Measurements from ENCODE around the gene MIPEP.

Gene MIPEP

GRCh38 chr13:23722726-23723453 is 166.3 kb downstream of the MIPEP start:
- DNase-seq (ENCODE audit: insufficient read length, low spot score), result no peak
- no peak for FAIRE-seq

GRCh38 chr13:23718996-23719395 is 170.2 kb downstream of the MIPEP start:
- FAIRE-seq, result no peak

DNA sequence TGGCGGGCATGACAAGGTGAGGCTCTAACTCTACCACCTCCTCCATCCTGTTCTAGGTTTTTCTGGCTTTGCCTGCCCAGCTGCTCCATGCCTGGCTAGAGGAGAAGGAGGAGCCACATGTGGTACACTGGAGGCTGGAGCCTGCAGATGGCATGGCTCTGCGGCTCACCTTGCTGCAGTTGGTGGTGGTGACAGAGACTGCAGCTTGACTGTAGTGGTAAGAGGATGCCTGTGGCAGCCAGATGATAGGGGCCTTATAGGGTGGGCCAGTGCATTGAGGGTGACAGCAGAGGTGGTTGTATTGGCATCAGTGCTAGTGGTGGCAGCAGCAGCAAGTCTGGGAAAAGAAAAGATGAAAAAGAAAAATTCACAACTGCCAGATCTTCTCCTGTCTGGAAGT is 172.8 kb downstream of the MIPEP start:
- FAIRE-seq (no peak), DNase-seq (ENCODE audit: insufficient read length, low spot score) (no peak)

More at GRCh38 chr13:23718996-23719395, 170.2 kb downstream of the MIPEP start:
- DNase-seq (ENCODE audit: insufficient read length, low spot score), result no peak

DNA sequence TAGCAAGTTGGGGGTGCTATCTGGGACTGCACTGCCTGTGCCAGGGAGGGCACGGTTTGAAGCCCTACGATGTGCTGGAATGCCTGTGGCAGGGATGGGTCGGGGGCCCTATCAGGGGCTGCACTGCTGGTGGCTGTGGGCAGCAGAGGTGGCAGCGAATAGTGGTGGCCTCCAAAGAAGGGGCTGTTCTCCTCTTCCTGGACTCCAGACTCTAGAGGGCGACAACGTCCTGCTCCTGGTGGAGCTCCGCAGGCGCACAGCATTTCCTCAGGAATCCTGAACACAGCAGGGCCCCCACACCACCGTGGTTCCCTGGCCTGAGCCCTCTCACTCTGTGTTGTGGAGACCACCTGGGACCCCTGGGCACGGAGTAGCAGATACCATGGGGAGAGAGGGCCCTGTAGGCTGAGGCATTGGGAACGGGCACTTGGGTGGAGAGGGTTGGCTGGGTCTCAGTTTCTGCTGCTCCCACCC is 173.4 kb downstream of the MIPEP start:
- FAIRE-seq, result no peak
- peak; percentile 15 for DNase-seq (ENCODE audit: insufficient read length, low spot score)

DNA sequence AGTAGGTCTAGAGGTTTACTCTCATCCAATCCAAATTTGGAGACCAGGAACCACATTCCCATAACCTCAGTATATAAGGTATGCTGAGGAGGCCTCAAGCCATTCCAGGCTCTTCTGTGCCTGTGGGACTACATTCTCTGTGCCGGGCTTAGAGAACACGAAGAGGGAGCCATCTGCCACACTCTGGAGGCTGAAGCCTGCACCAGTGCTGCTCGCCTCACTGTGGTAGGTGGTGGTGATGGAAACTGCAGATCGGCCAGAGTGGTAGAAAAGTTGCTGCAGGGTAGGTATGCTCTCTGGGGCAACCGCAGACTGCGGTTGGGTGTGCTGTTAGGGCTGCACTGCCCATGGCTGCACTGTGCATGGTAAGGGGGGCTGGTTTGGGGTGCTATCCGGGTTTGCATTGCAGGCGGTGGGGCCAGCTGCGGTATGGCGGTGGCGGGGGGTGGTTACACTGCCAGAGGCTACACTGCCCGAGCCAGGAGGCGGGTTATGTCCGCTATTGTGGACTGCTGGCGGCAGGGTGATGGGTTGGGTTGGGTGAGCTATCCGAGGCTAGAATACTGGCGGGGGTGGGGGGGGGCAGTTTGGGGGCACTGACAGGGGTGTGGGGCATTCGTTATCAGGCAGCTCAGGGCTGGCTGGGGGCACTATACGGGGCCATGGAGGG is 174.0 kb downstream of the MIPEP start:
- FAIRE-seq, result no peak
- no peak for DNase-seq (ENCODE audit: insufficient read length, low spot score)

DNA sequence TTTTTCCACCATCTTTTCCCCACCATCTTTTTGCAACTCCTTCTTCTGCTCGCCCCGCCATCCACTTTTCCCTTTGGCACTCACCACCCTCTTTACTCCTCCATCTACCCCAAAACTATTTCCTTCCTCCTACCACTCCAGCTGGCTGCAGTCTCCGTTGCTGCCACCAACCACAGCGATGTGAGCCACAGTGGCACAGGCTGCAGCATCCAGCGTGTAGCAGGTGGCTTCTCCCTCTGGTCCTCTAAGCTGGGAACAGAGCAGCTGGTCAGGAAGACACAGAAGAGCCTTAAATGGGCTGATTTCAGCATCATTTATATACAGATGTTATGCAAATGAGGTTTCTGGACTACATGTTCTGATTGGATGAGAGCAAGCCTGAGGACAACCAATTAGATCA is 174.5 kb downstream of the MIPEP start:
- FAIRE-seq, result no peak
- DNase-seq (ENCODE audit: insufficient read length, low spot score), result no peak

DNA sequence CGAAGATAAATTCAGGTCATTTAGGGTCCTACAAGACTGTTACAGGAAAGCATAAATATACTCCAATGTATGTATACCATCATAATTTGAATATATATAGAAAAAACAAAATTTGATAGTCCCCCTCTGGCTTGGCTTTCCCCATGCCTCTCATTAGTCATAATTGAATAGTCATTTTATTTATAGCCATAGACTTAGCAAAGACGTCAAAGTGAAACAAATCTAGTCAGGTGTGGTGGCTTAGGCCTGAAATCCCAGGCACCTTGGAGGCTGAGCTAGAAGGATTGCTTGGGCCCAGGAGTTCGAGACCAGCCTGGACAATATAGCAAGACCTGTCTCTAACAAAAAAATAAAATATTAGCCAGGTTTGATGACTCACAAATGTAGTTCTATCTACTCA is 177.8 kb downstream of the MIPEP start:
- FAIRE-seq (no peak), DNase-seq (ENCODE audit: insufficient read length, low spot score) (no peak)

- FAIRE-seq, result no peak
- no peak for DNase-seq (ENCODE audit: insufficient read length, low spot score)
Measured at GRCh38 chr13:23710366-23710765, 178.8 kb downstream of the MIPEP start.

- no peak for DNase-seq (ENCODE audit: insufficient read length, low spot score)
- no peak for FAIRE-seq
Measured at GRCh38 chr13:23709536-23709935, 179.7 kb downstream of the MIPEP start.

GRCh38 chr13:23707674-23708073 is 181.5 kb downstream of the MIPEP start:
- DNase-seq (ENCODE audit: insufficient read length, low spot score) (no peak), FAIRE-seq (no peak)

DNA sequence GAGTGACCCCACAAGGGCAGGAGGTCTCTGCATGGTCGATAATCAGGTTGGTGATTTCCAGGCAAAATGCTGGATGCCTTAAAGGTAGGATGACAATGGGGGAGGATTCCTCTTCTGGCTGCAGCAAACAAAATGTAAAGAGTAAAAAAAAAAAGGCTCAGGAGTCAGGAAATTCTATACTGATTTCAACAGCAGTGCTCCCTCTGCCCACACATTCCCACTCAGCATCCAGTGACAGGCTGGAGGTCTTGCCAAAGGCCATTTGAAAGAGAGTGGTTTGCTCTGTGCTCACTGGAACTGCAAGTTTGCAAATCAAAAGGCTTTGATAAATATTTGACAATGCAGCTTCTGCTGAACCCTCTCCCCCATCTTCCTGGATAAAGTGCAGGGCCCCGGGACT is 183.6 kb downstream of the MIPEP start:
- no peak for DNase-seq (ENCODE audit: insufficient read length, low spot score)
- FAIRE-seq, result no peak

DNA sequence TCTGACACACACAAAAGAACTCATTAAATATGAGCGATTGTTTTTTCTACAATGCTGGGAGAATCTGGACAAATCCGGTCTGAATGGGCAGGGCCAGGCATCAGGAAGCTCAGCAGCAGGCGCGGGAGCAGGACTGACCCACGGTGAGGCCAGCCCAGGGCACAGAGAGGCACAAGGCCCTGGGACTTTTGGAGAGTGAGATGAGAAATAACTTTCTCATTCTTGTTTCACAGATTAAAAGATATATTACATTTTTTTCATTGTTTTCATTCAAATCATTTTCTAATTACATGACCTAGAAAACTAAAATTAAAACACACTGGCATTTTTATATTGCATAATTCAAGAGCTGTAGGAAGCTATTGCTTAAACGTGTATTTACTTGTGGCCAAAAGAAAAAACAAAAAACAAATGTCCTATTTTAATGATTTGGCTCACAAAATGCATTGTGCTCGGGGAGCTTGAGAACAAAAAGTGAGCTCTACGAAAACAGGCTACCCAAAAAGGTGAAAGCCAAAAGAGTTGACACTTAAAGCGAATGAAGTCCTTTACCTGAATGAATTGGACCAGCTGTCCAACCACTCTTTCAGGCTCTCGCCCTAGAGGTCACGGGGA is 185.8 kb downstream of the MIPEP start:
- FAIRE-seq, result no peak
- DNase-seq (ENCODE audit: insufficient read length, low spot score), result no peak

DNA sequence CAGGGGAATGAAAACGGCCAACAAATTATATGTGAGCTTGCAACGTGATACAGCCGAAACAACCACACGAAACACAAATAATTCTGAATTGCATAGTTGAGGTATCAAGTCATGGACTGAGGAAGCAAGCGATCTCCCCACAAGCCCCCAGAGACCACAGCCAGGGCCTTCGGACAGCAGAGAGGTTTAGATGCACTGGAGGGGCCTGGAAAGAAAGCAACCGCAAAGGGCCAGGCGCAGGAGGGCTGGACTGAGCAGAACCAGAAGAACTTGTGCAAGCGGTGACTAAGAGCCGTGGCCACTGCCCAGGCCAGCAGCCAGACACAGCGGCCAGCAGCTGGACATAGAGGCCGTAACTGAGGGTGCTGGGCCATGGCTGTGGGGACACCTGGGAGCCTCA is 187.6 kb downstream of the MIPEP start:
- FAIRE-seq, result no peak
- DNase-seq (ENCODE audit: insufficient read length, low spot score), result no peak

- no peak for FAIRE-seq
- no peak for DNase-seq (ENCODE audit: insufficient read length, low spot score)
Measured at GRCh38 chr13:23701186-23701585, 188.0 kb downstream of the MIPEP start.

- DNase-seq (ENCODE audit: insufficient read length, low spot score) (no peak), FAIRE-seq (no peak)
Measured at GRCh38 chr13:23699271-23699670, 189.9 kb downstream of the MIPEP start.

DNA sequence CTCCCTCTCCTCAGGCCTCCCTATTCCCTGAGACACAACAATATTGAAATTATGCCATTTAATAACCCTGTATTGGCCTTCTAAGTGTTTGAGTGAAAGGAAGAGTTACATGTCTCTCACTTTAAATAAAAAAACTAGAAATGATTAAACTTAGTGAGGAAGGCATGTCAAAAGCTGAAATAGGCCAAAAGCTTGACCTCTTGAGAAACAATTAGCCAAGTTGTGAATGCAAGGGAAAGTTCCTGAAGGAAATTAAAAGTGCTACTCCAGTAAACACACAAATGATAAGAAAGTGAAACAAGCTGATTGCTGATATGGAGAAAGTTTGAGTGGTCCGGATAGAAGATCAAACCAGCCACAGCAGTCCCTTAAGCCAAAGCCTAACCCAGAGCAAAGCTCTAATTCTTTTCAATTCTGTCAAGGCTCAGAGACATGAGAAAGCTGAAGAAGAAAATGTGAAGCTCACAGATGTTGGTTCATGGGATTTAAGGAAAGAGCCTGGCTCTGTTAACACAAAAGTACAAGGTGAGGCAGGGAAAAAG is 191.4 kb downstream of the MIPEP start:
- DNase-seq (ENCODE audit: insufficient read length, low spot score) (no peak), FAIRE-seq (no peak)

DNA sequence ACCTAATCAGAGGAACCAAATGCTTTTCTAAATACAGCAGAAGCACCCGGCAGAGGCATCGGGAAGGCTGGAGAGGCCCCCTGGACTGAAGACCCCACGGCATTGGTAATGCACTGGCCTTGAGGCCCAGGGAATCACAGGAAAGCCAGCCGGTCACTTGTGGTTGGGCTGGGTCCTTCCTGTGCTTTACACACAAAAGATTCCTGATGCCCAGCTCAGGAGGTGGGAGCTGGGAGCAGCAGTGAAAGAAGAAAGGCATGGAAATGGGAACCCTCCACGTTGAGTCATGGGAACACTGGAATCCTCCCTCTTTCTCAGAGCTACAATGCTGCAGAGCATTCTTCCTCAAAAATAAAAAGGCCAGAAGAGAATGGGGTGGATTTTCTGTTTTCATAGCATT is 192.6 kb downstream of the MIPEP start:
- FAIRE-seq (no peak), DNase-seq (ENCODE audit: insufficient read length, low spot score) (no peak)

GRCh38 chr13:23695711-23696464 is 193.3 kb downstream of the MIPEP start:
- DNase-seq (ENCODE audit: insufficient read length, low spot score), result no peak
- no peak for FAIRE-seq

DNA sequence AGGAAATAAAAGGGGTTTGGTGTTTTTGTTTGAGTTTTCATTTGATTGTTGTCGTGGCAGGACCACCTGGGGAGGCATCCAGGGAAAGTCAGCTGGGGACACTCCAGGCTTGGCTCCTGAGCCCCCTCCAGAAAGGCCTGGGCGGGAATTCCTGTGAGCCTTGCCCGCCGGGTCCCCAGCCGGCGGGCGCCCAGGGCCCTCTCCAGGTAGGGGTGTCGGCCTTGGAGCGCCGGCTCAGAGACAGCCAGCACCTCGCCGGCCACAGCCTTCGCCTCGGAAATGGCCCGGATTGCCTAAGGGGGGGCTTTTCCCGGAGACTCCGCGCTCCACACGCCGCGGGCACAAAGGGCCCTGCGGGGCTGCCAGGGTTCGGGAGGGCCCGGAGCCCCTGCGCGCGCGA is 194.0 kb downstream of the MIPEP start:
- DNase-seq (ENCODE audit: insufficient read length, low spot score) (no peak), FAIRE-seq (no peak)

- FAIRE-seq, result no peak
- no peak for DNase-seq (ENCODE audit: insufficient read length, low spot score)
Measured at GRCh38 chr13:23692816-23693215, 196.4 kb downstream of the MIPEP start.

DNA sequence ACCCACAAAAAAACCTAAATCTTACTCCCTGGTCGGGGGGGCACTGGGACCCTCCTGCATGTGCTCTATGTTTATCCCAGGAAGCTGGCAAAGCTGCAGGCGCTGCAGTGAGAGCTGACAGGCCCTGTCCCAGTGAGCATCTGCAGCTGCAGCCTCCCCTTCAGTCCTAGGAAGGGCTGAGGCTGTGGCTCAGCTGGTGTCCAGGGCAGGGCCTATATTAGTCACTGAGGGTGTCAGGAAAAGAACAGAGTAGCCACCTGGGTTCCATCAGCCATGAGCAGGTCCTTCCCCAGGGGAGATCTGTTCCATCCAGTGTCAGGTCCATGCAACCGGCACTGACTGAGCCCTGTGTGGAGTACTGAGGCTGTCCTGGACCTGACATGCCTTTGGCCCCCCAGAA is 198.5 kb downstream of the MIPEP start:
- FAIRE-seq (no peak), DNase-seq (ENCODE audit: insufficient read length, low spot score) (no peak)
